Suprapubic skin (tissue), 4 donors: Measurements from ENCODE around the gene PNLIPRP2.

Experiments used
- EP300 ChIP-seq: sonication (generic); formaldehyde crosslinking; IDR thresholded peaks from one replicate; pipeline ENCODE4 v1.6.1; 2017; ENCODE audit warnings: antibody characterized with exemption
- POLR2AphosphoS5 ChIP-seq, 3 donors: sonication (generic); formaldehyde crosslinking; IDR thresholded peaks; one replicate each; pipeline ENCODE4 v1.6.1; 2017; ENCODE audit warnings: antibody characterized with exemption in 3 of 3
- TF ChIP-seq, protein P1 (sequence below), 2 donors: fragments of 200-600 bp in 1 of 2; fragments of 450-650 bp in 1 of 2; sonication (generic) in 1 of 2; IDR thresholded peaks; one replicate each; pipeline ENCODE4 v1.5.1; 2016 to 2019; ENCODE audit warnings: antibody characterized with exemption in 2 of 2, mild to moderate bottlenecking in 1 of 2, moderate library complexity in 1 of 2

DNA sequence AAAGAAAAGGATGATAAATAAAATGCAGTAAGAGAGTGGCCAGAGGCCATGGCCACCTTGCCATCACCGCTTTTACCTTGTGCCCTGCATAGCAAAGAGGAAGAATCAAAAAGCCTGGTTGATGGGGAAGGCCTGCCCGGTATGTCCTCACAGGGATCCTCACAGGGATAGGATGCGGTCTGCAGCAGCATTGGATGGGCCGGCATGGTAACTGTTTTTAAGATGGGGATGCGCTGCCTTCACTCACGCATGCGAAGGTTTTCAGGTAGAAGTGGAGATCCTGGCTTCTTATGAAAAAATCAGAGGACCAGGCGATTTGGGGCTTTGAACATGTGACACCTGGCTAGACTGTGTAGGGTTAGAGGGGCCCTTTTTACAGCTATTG, 12.5 kb downstream of the PNLIPRP2 start:
- TF ChIP-seq, protein P1, sequence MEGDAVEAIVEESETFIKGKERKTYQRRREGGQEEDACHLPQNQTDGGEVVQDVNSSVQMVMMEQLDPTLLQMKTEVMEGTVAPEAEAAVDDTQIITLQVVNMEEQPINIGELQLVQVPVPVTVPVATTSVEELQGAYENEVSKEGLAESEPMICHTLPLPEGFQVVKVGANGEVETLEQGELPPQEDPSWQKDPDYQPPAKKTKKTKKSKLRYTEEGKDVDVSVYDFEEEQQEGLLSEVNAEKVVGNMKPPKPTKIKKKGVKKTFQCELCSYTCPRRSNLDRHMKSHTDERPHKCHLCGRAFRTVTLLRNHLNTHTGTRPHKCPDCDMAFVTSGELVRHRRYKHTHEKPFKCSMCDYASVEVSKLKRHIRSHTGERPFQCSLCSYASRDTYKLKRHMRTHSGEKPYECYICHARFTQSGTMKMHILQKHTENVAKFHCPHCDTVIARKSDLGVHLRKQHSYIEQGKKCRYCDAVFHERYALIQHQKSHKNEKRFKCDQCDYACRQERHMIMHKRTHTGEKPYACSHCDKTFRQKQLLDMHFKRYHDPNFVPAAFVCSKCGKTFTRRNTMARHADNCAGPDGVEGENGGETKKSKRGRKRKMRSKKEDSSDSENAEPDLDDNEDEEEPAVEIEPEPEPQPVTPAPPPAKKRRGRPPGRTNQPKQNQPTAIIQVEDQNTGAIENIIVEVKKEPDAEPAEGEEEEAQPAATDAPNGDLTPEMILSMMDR (IDR thresholded peaks at IDR 0.05), result no peak
- TF ChIP-seq POLR2AphosphoS5 (IDR thresholded peaks at IDR 0.05) (no peak), EP300 (no peak)
